GM10266 (cell line): ENCODE results near the gene DNAJC9.
"Not testable (repeated sequence)": the region's sequence is repeated elsewhere in the genome, so short reads cannot be mapped to it uniquely, and the experiment has no call there.

ENCODE experiments used
- DNase-seq: peaks from one replicate; pipeline ENCODE4 v3.0.0; 2012; ENCODE audit errors: extremely low spot score
- CTCF ChIP-seq: IDR thresholded peaks from 2 replicates; pipeline ENCODE4 v1.5.1; 2012; ENCODE audit warnings: mild to moderate bottlenecking, low read depth; ENCODE audit not compliant: control insufficient read depth, insufficient read depth; ENCODE audit errors: missing control alignments

DNAJC9 gene

GRCh38 chr10:73262880-73263555, 16.0 kb upstream of the DNAJC9 start:
- DNase-seq: no peak
- TF ChIP-seq CTCF: no peak

GRCh38 chr10:73262105-73262730, 15.2 kb upstream of the DNAJC9 start:
- DNase-seq: no peak
- no peak for TF ChIP-seq CTCF

- DNase-seq: no peak
- no peak for TF ChIP-seq CTCF
Observed at GRCh38 chr10:73261362-73261995, 14.4 kb upstream of the DNAJC9 start.

GRCh38 chr10:73258612-73259011, 11.6 kb upstream of the DNAJC9 start:
- not testable (repeated sequence) for DNase-seq

GRCh38 chr10:73253225-73253555, 6.1 kb upstream of the DNAJC9 start:
- peak; percentile 32 for DNase-seq
- no peak for TF ChIP-seq CTCF

GRCh38 chr10:73252445-73253224, 5.6 kb upstream of the DNAJC9 start, which contains the start of gene MRPS16:
Gene MRPS16 (minus strand): TSS chr10:73252644. CDS start chr10:73252482, 162 bp downstream.
- TF ChIP-seq CTCF: no peak
- DNase-seq: peak; percentile 91

- no peak for DNase-seq
- no peak for TF ChIP-seq CTCF
Observed at GRCh38 chr10:73251683-73252444, 4.8 kb upstream of the DNAJC9 start.
